ENCODE data around the gene ADA. TPM values are rescaled to one million over a fixed set of nuclear protein-coding genes. Genes with fewer than 3 reads are reported as not detected.

The ADA gene
- total and polyA plus RNA-seq, 2 of the 4 experiments (the other 2 are of a cell fraction), result 8.1 to 11.0 TPM

DNA sequence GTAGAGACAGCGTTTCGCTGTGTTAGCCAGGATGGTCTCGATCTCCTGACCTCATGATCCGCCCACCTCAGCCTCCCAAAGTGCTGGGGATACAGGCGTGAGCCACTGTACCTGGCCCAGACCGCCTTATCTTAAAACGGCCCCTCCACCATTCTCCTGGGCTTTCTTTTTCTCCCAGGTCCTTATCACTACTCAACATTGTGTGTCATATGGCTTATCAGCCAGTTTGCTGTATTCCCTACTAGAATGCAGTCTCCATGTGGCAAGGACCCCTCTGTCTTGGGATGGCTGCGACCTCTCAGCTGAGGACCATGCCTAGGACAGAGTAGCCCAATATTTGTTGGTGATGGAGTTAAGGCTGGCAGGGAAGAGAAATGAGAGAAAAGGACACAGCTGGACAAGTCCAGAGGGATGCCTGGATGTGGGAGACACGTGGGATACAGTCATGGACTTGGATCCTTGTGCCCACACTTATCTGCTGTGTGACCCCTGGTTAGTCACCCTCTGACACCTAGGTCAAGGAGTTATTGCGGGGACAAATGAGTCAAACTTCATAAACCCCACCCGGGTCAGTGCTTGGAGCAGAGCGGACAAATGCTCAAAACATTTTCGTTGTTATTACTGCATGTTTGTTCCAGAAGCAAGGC, 24.0 kb downstream of the ADA start:
- no peak for DNase-seq

More for the DNA sequence above, 24.0 kb downstream of the ADA start:
- BruUV-seq (replicated peaks), result no TSS peak
- no peaks in the 10 kb centered on the region for H4K20me1 ChIP-seq (ENCODE audit: insufficient read depth, low read length)
- no peak for TF ChIP-seq POLR2A (IDR thresholded peaks at IDR 0.05; ENCODE audit: low read depth, low read length)
- no peak for TF ChIP-seq MAZ (IDR thresholded peaks at IDR 0.05; ENCODE audit: borderline replicate concordance, low read depth, low read length)
- no peak overlapping the region for H3K4me3 ChIP-seq (ENCODE audit: insufficient read depth, low read depth, low read length)
- no peaks in the 10 kb centered on the region for H3K27me3 ChIP-seq (ENCODE audit: control insufficient read depth, insufficient read depth, low read length)
- ChIA-PET POLR2A (ENCODE audit: unreplicated experiment) (no interaction called here), CTCF (no interaction called here)
- no peak overlapping the region for H3K23ac ChIP-seq (ENCODE audit: low read depth, low read length)
- H2AK5ac ChIP-seq (ENCODE audit: low read depth, low read length), result no peak overlapping the region
- no peaks in the 10 kb centered on the region; the same call in 1 of the 2 replicates for H3K9me1 ChIP-seq (ENCODE audit: insufficient read depth, low read length)
- no peaks in the 10 kb centered on the region for H3K4me1 ChIP-seq (ENCODE audit: control insufficient read depth, insufficient read depth, low read length)
- no peak overlapping the region for H3K27ac ChIP-seq (ENCODE audit: insufficient read depth, low read length)
- H2AFZ ChIP-seq (replicated peaks; ENCODE audit: low read length, poor library complexity), result no peak overlapping the region
- no peak overlapping the region for H3K14ac ChIP-seq (replicated peaks; ENCODE audit: low read depth, low read length)
- H3K4me2 ChIP-seq (ENCODE audit: low read depth, low read length), result no peak overlapping the region
- H3K9me3 ChIP-seq (ENCODE audit: control insufficient read depth, insufficient read depth, low read length), result peaks cover 7% of the 10 kb centered on the region
- H2BK120ac ChIP-seq (ENCODE audit: low read depth, low read length), result no peak overlapping the region
- no peak overlapping the region for H2BK15ac ChIP-seq (ENCODE audit: low read depth, low read length)
- H3K9ac ChIP-seq (ENCODE audit: low read depth, low read length), result no peak overlapping the region
- intact Hi-C loops (cut with micrococcal nuclease) (no loop called here), in situ Hi-C loops (cut with MboI; ENCODE audit: low sequenced_read_pairs) (no loop called here), dilution Hi-C loops (cut with HindIII; ENCODE audit: low sequenced_read_pairs, unreplicated experiment) (no loop called here)
- no peak overlapping the region for H4K5ac ChIP-seq (ENCODE audit: low read depth, low read length)
- H4K8ac ChIP-seq (ENCODE audit: low read depth in 2 of 2, low read length in 2 of 2), result no peak overlapping the region
- H3K79me1 ChIP-seq (ENCODE audit: low read depth in 1 of 2, low read length in 2 of 2), result no peaks in the 10 kb centered on the region
- 83% methylated on average over 4 of the region's 13 CpGs; no CpG with 5 or more reads in 1 of the 2 experiments for WGBS, 2 experiments (ENCODE audit: extremely low coverage in 2 of 2, insufficient read length in 1 of 2)
- peaks cover 1% of the 10 kb centered on the region; the same call in 1 of the 2 replicates for H3K36me3 ChIP-seq (ENCODE audit: control insufficient read depth, insufficient read depth, low read length)
- no peak overlapping the region for H3K18ac ChIP-seq (ENCODE audit: low read depth, low read length)
- no peak for ATAC-seq (ENCODE audit: low read depth)
- no peak overlapping the region for H4K91ac ChIP-seq (ENCODE audit: insufficient read depth, low read depth, low read length)
- no peak overlapping the region for H3K4ac ChIP-seq (ENCODE audit: low read depth, low read length)
- H2BK20ac ChIP-seq (ENCODE audit: low read depth, low read length), result no peak overlapping the region
- no peak overlapping the region for H3K56ac ChIP-seq (ENCODE audit: extremely low read depth, insufficient read depth, low read length)
- no peak overlapping the region for H2BK5ac ChIP-seq (ENCODE audit: low read depth, low read length, poor library complexity, severe bottlenecking)
- H2AK9ac ChIP-seq (replicated peaks; ENCODE audit: low read depth, low read length, poor library complexity), result no peak overlapping the region
